Stimulated activated CD4-positive, alpha-beta T cell treated with anti-CD3 and anti-CD28 coated beads, Interleukin-15, amount 100 ng/mL, for 1 hour (primary cell): ENCODE results near the gene GBP6.
"Not testable (repeated sequence)": the region's sequence is repeated elsewhere in the genome, so short reads cannot be mapped to it uniquely, and the experiment has no call there.

Experiments
- DNase-seq, 2 donors: peaks; one replicate each; pipeline ENCODE4 v3.0.0-alpha.2; 2020; ENCODE audit warnings: low read depth in 1 of 2, low spot score in 1 of 2

Gene GBP6

DNA sequence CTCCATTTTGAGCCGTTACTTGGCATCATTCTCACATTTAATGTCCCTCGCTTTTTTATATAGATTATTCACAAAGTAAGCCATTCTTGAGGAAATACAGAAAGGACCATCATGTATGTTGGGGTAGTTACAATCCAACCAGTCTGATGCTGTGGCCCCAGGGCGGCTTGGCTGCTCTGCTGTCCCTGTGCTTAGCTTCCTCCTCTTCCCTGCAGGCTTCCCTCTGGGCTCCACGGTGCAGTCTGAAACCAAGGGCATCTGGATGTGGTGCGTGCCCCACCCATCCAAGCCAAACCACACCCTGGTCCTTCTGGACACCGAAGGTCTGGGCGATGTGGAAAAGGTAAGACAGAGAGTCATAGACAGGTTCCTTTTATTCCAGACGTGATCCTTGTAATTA, 5.5 kb downstream of the GBP6 start:
- no peak for DNase-seq

DNA sequence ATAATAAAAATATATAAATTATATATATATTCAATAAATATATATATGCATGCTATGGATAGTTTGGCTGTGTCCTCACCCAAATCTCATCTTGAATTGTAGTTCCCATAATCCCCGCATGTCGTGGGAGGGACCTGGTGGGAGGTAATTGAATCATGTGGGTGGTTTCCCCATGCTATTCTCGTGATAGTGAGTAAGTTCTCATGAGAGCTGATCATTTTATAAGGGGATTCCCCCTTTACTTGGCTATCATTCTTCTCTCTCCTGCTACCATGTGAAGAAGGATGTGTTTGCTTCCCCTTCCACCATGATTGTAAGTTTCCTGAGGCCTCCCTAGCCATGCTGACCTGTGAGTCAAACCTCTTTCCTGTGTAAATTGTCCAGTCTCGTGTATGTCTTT, 10.0 kb downstream of the GBP6 start:
- DNase-seq, result not testable (repeated sequence)

DNA sequence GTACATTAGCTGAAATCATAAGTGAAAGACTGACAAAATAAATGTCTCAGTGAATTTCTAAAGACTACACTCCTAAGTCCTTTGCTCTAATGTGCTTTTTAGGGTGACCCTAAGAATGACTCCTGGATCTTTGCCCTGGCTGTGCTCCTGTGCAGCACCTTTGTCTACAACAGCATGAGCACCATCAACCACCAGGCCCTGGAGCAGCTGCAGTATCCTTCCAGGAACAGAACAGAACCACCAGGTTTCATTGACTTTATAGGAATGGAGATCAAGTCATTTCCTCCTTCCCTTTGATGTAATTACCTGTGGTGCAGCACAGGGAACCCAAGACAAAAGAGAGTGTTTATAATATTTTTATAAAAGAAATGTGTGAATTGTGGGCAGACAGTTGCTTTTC, 14.1 kb downstream of the GBP6 start:
- DNase-seq, result no peak

DNA sequence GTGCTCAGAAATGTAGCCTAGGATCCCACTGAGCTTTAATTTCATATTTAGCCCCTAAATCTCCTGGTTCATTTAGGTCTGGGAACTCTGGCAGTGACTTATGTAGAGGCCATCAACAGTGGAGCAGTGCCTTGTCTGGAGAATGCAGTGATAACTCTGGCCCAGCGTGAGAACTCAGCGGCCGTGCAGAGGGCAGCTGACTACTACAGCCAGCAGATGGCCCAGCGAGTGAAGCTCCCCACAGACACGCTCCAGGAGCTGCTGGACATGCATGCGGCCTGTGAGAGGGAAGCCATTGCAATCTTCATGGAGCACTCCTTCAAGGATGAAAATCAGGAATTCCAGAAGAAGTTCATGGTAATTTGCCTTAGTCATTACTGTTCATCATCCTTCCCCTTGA, 17.8 kb downstream of the GBP6 start:
- no peak for DNase-seq

DNA sequence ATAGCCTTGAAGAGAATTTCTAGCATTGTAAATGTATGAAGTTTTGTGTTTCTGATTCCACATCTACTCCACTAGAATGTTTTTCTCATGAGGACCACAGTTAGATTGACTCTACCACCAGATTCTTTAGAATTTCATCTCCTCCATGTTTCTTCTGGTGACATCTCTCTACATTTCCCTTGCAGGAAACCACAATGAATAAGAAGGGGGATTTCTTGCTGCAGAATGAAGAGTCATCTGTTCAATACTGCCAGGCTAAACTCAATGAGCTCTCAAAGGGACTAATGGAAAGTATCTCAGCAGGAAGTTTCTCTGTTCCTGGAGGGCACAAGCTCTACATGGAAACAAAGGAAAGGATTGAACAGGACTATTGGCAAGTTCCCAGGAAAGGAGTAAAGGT, 18.6 kb downstream of the GBP6 start:
- no peak for DNase-seq

DNA sequence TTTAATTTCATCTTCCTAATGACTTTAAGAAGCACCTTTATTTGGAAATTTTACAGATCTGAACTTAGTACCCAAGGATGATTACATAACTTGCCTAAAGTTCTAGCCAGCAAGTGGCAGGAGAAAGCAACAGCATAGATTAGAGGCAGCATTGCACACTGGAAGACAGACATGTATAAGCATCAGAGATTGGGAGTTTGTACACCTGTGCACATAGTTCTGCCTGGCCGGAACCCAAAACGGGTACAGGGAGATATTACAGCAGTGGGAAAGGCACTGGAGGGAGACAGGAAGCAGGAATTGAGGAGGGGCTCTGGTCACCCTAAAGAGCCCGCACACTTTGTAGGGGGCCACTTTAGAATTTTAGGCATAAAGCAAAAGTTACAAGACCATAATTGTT, 19.3 kb downstream of the GBP6 start:
- no peak for DNase-seq

DNA sequence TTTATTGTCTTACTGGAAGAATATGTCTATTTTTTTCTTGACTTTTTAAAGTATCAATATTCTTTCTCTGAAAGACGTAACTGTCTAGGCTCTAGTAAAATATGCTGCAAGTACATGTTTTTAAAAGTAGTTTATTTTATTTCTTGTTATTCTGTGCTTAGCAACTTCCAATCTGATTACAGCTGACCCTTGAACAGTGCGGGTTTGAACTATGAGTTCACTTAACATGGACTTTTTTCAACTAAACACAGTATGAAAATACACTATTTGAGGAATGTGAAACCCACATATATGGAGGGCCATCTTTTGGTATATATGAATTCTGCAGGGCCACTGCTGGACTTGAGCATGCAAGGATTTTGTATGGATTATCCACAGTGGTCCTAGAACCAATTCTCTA, 26.8 kb downstream of the GBP6 start:
- no peak for DNase-seq

DNA sequence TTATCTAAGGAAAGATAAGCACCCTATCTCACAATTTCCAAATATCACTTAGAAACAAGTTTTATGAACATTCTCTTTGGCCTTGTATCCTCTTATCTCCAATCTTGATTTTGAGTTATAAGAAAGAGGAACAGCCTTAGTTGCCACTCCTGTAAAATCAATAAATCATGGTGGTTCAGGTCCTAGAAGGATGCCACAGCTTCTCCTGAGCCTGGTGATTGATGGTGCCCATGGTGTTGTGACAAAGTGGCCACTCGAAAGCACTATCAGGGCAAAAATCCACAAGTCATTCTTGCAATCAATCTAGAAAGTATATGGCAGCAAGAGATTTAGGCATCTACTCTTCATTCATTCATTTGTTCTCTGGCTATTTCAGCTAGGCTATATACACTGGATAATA, 27.8 kb downstream of the GBP6 start:
- DNase-seq, result no peak

DNA sequence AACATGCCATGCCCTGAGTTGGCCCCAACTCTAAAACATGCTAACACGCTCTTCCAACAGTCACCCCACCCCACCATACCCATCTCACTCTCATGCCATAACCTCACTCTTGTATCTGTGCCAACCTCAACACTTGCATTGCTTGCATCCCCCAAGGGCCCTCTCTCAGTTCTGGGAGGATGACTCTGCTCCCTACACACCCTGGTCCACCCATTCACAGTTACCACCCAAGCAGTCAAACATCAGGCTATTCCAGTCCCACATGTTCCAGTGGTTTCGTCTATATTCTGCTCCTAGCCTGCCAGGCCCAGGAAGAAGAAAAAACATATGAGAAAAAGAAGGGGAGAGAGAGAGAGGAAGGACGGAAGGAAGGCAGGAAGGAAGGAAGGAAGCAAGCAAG, 31.0 kb downstream of the GBP6 start:
- DNase-seq, result no peak

DNA sequence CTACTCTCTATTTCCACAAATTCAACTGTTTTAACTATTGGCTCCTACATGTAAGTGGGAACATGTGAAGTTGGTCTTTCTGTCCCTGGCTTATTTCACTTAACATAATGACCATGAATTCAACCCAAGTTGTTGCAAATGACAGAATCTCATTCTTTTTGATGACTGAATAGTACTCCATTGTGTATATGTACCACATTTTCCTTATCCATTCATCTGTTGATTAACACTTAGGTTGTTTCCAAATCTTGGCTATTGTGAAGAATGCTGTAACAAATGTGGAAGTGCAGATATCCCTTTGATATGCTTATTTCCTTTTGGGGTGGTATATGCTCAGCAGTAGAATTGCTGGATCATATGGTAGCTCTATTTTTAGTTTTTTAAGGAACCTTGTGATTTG, 33.0 kb downstream of the GBP6 start:
- DNase-seq, result no peak

DNA sequence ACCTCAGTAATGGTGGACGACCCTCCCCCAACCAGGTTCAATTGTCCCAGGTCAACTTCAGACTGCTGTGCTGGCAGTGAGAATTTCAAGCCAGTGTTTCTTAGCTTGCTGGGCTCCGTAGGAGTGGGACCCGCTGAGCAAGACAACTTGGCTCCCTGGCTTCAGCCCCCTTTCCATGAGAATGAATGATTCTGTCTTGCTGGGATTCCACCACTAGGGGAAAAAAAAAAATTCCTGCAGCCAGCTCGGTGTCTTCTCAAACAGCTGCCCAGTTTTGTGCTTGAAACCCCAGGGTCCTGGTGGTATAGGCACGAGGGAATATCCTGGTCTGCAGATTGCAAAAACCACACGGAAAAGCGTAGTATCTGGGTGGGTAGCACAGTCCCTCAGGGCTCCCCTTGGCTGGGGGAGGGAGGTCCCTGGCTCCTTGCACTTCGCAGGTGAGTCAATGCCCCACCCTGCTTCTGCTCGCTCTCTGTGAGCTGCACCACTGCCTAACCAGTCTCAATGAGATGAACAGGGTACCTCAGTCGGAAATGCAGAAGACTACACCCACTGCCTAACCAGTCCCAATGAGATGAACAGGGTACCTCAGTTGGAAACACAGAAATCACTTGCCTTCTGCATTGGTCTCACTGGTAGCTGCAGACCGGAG, 41.5 kb downstream of the GBP6 start:
- DNase-seq, result no peak

DNA sequence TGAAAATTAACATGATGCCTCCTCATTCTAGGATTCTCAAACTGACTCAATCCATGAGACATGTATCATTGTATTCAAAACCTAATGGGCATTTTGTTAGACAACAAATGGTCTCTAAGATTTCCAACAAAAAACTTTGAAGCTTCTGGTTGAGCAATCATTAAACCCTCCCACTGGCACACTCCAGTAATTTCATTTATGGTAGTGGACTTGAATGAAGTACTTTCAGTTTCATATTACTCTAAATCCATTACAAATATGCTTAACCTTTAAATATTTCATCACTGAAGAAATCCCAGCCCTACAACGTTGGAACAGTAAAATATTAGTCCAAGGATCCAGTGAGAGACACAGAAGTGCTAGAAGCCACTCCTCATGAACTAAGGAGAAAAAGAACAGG, 43.5 kb downstream of the GBP6 start:
- no peak for DNase-seq

DNA sequence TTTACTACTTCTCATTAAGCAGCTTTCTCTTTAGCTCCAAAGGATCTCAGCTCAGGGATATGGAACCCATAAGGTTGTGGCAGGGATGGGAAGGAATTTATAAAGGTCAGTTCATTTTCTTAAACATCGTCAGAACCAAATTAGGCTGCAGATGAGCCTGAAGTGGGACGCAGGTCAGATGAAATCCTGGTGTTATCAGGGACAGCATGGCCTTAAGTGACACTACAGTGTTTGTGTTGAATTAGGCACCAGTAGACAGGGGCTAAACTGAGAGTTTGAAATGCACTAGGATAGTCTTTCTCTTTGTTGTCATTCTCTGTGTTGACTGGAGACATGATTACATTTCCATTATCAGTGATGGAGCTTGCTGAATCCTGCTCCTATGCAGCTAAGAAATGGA, 43.9 kb downstream of the GBP6 start:
- DNase-seq, result not testable (repeated sequence)

DNA sequence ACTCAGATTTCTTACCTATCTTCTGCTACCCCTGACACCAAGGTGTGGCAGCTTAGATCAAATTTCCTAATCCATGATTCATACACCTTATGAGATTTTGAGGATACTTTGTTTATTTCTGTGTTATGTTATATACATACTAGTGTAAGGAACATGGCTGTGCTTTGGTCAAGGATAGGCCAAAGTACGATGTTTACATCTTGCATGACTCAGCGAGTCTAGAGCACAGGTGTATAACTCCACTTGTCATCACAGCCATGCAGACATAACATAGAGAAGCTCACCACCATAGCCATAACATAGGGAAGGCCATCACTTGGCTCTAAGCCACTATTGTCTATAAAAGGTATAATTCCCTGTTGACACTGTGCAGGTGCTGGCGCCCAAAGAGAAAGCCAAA, 61.2 kb downstream of the GBP6 start:
- DNase-seq, result no peak

DNA sequence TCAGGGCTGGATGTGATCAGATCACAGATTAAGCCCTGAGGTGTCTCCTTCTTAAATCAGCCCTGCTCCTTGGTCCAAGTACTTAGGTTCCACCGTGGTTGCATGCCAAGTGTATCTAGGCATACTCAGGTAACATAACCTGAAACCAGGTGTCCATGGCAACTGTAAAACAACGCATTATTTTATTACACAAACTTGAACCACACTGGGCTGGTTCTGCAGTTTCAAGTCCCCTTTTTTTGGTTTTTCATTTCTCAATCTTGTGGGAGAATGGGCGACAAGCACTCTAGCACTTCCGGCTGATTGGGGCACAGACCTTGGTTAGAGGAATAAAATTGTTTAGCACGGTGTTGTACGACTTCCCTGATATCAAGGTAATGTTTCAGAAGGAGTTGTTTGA, 65.2 kb downstream of the GBP6 start:
- DNase-seq, result no peak

DNA sequence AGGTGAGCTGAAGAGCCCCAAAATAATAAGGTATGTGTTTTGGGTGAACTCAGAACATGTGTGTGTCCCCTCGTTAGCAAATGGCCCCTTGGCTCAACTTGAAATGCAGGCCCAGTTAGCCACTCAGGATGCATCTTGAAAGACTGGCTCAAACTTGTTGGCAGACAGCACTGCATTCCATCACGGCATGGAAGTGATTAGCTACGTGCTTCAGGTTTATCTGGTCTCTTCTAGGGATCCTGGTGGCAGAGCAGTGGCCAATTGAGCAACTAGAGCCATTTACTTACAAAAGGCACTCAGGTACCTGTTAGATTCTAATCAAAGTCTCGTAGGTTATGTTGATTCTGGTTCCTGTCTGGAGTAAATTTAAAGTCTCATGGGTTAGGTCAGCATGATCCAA, 65.8 kb downstream of the GBP6 start:
- not testable (repeated sequence) for DNase-seq

DNA sequence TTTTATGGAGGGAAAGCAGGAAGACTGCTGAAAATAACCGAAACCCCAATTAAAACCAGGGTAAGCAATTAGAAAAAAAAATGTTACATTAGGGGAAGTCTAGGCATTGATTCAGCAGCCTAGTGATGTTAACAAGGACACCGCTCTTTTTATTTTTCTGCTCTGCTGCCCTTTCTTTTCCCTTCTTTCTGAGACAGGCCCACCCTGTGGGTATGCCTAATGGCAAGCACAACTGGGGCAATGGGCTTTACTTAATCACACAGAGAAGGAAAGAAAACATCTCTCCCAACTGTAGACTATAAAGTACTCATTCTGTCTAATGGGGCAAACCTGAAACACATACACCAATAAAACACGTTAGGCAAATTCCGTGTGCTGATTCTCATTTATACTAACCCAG, 69.6 kb downstream of the GBP6 start:
- no peak for DNase-seq

DNA sequence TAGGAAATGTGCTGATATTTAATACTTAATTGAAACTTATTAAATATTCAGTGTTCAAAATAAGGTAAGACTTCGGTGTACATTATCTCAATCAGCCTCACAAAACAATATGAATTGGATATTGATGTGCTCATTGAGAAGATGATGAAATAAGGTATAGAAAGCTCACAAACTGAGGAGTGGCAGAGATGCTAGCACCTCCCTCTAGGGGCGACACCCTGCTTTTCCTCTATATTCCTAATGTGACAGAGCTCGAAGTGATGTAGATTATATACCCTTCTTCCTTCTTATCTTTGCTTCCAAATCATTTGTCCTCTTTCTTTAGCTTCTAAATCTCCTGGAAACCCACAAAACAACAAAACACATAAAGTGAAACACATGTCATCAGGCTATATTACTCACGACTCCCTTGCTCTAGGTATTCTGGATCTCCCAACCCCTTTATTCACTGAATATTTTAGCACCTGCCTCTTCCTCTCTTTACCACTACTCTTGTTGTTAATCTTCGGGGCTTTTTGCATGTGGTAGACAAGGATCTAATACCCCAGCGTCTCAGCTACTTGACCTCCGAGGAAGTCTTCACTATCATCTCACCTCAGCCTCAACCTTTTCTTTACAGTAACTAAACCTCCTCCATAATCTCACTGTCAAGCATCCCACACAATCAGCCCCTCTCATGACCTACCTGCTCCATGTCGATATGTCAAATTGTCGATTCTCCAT, 70.4 kb downstream of the GBP6 start:
- not testable (repeated sequence) for DNase-seq
